ENCODE measurements around the gene FKBP3. TPM values are rescaled to one million over a fixed set of nuclear protein-coding genes. Genes with fewer than 3 reads are reported as not detected.

FKBP3 gene
- total RNA-seq, 1 donor from 2014 or later: 125 TPM

DNA sequence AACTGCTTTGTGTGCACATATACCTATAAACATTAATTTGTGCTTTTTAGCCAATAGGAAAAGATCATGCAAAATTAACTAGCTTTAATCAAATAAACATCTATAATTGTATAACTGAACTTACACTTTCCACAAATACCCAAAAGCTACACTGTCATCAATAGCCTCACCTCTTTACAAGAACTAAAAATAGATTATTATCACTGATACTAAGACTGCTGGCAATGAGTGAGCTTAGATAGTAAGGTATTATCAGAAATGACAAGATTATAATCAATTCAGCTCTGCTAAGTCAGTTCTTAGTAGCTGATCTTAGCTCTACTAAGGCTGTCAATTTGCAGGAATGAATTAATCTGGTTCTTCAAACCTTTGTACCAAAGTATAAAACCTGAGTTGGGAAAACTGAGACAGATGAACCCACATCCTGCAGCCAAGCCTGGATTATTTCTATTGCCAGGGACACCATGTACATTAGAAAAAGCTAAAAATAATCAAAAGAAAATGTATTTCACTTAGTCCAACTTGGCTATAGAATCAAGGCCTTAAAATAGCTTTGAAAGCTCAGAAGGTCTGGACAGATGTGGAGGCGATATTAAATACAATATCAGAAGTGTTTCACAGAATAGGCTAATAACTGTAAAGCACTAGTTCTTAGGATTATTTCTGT, 5.2 kb downstream of the FKBP3 start:
- H3K9me3 Mint-ChIP-seq (ENCODE audit: low read depth): no peaks in the 10 kb centered on the region
- no peak overlapping the region for H3K4me3 Mint-ChIP-seq (ENCODE audit: low read depth)
- no peak overlapping the region for H3K27ac Mint-ChIP-seq
- no peak for DNase-seq (ENCODE audit: low spot score, unreplicated experiment)
- no peak for TF ChIP-seq CTCF (IDR thresholded peaks at IDR 0.05; ENCODE audit: unreplicated experiment)
- H3K36me3 Mint-ChIP-seq (ENCODE audit: insufficient read depth): peaks cover 10% of the 10 kb centered on the region
- H3K4me1 Mint-ChIP-seq (ENCODE audit: low read depth): peaks cover 6% of the 10 kb centered on the region
- H3K27me3 Mint-ChIP-seq: no peaks in the 10 kb centered on the region

DNA sequence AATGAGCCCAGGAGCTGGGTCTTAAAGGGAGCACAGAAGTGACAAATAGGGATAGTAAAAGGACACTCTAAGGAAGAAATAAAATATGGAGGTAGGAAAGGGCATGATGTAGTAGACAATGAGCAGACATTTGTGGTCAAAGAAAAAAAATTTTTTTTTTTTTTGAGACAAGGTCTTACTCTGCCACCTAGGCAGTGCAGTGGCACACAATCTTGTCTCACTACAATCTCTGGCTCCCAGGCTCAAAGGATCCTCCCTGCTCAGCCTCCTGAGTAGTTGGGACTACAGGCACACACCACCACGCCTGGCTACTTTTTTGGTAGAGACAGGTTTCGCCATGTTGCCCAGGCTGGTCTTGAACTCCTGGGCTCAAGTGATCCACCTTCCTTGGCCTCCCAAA, 8.5 kb downstream of the FKBP3 start:
- Mint-ChIP-seq H3K27me3 (no peaks in the 10 kb centered on the region), H3K9me3 (ENCODE audit: low read depth) (no peaks in the 10 kb centered on the region), H3K36me3 (ENCODE audit: insufficient read depth) (peaks cover 21% of the 10 kb centered on the region), H3K4me1 (ENCODE audit: low read depth) (no peaks in the 10 kb centered on the region), H3K27ac (no peak overlapping the region), H3K4me3 (ENCODE audit: low read depth) (no peak overlapping the region)
- TF ChIP-seq CTCF (IDR thresholded peaks at IDR 0.05; ENCODE audit: unreplicated experiment): no peak
- no peak for DNase-seq (ENCODE audit: low spot score, unreplicated experiment)

GRCh38 chr14:45123271-45123670, 11.0 kb downstream of the FKBP3 start:
- H3K9me3 Mint-ChIP-seq (ENCODE audit: low read depth): no peaks in the 10 kb centered on the region
- peaks cover 28% of the 10 kb centered on the region for H3K36me3 Mint-ChIP-seq (ENCODE audit: insufficient read depth)
- no peaks in the 10 kb centered on the region for H3K27me3 Mint-ChIP-seq
- no peak for DNase-seq (ENCODE audit: low spot score, unreplicated experiment)
- no peak for TF ChIP-seq CTCF (IDR thresholded peaks at IDR 0.05; ENCODE audit: unreplicated experiment)
- no peaks in the 10 kb centered on the region for H3K4me1 Mint-ChIP-seq (ENCODE audit: low read depth)
- H3K27ac Mint-ChIP-seq: no peak overlapping the region
- no peak overlapping the region for H3K4me3 Mint-ChIP-seq (ENCODE audit: low read depth)

GRCh38 chr14:45120096-45120495, 14.2 kb downstream of the FKBP3 start:
- Mint-ChIP-seq H3K4me1 (ENCODE audit: low read depth) (peaks cover 7% of the 10 kb centered on the region), H3K36me3 (ENCODE audit: insufficient read depth) (peaks cover 26% of the 10 kb centered on the region), H3K4me3 (ENCODE audit: low read depth) (no peak overlapping the region), H3K27me3 (no peaks in the 10 kb centered on the region), H3K9me3 (ENCODE audit: low read depth) (no peaks in the 10 kb centered on the region), H3K27ac (no peak overlapping the region)
- no peak for DNase-seq (ENCODE audit: low spot score, unreplicated experiment)
- TF ChIP-seq CTCF (IDR thresholded peaks at IDR 0.05; ENCODE audit: unreplicated experiment): no peak

DNA sequence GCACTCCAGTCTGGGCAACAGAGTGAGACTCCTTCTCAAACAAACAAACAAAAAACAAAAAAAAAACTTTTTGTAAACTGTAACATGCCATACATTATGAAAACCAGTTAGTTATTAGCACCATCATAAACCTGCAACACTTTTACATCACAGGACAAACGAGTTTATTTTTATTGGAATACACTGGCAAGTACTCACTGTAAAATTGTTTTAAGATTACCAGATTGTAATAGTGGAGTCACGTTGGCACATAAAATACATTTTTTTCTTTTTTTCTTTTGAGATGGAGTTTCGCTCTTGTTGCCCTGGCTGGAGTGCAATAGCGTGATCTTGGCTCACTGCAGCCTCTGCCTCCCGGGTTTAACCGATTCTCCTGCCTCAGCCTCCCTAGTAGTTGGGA, 15.7 kb downstream of the FKBP3 start:
- DNase-seq (ENCODE audit: low spot score, unreplicated experiment): no peak
- Mint-ChIP-seq H3K4me3 (ENCODE audit: low read depth) (no peak overlapping the region), H3K9me3 (ENCODE audit: low read depth) (no peaks in the 10 kb centered on the region), H3K36me3 (ENCODE audit: insufficient read depth) (peaks cover 24% of the 10 kb centered on the region), H3K27me3 (no peaks in the 10 kb centered on the region), H3K27ac (no peak overlapping the region), H3K4me1 (ENCODE audit: low read depth) (peaks cover 9% of the 10 kb centered on the region)
- TF ChIP-seq CTCF (IDR thresholded peaks at IDR 0.05; ENCODE audit: unreplicated experiment): no peak

Measured in progenitor cell of endocrine pancreas (in vitro differentiated cells).